Fibroblast of lung (primary cell): ENCODE data around the gene ZNF133. TPM values are rescaled to one million over a fixed set of nuclear protein-coding genes. Genes with fewer than 3 reads are reported as not detected.

ENCODE experiments used
- DNase-seq, 2 donors: peaks; one replicate each; pipeline versions ENCODE4 v3.0.0 to v3.0.0-alpha.2; 2010; ENCODE audit warnings: low read depth in 2 of 2
- H2AFZ ChIP-seq: 2 replicates; pipeline ENCODE4 v1.5.1; 2012; ENCODE audit warnings: low read length, control low read depth, inconsistent platforms
- H3K27ac ChIP-seq: 2 replicates; pipeline ENCODE4 v1.5.1; 2011; ENCODE audit warnings: low read length, control low read depth; ENCODE audit not compliant: insufficient read depth
- H3K27me3 ChIP-seq: 2 replicates; pipeline ENCODE4 v1.5.1; 2011; ENCODE audit warnings: mild to moderate bottlenecking, low read length; ENCODE audit not compliant: control insufficient read depth, insufficient read depth
- H3K36me3 ChIP-seq: 2 replicates; pipeline ENCODE4 v1.5.1; 2011; ENCODE audit warnings: low read length; ENCODE audit not compliant: control insufficient read depth, insufficient read depth
- H3K4me1 ChIP-seq: 2 replicates; pipeline ENCODE4 v1.5.1; 2011; ENCODE audit warnings: low read length; ENCODE audit not compliant: control insufficient read depth, insufficient read depth; ENCODE audit errors: extremely low read depth
- H3K4me2 ChIP-seq: 2 replicates; pipeline ENCODE4 v1.5.1; 2011; ENCODE audit warnings: low read length, control low read depth; ENCODE audit not compliant: insufficient read depth; ENCODE audit errors: extremely low read depth
- H3K4me3 ChIP-seq, 4 experiments: fragments of 200-600 bp in 1 of 4; sonication (generic) in 1 of 4; replicated peaks in 1 of 4; 2 replicates each; pipeline ENCODE4 v1.5.1; 2011 to 2016; ENCODE audit warnings: low read length in 4 of 4, low read depth in 3 of 4, mild to moderate bottlenecking in 3 of 4, control low read depth in 2 of 4, inconsistent platforms in 1 of 4, mixed read lengths in 1 of 4; ENCODE audit not compliant: insufficient read depth in 1 of 4; ENCODE audit errors: control extremely low read depth in 1 of 4
- H3K79me2 ChIP-seq: 2 replicates; pipeline ENCODE4 v1.5.1; 2012; ENCODE audit warnings: mild to moderate bottlenecking, low read length, inconsistent platforms; ENCODE audit not compliant: control insufficient read depth, insufficient read depth
- H3K9ac ChIP-seq: 2 replicates; pipeline ENCODE4 v1.5.1; 2011; ENCODE audit warnings: mild to moderate bottlenecking, low read length, control low read depth; ENCODE audit not compliant: insufficient read depth
- H3K9me3 ChIP-seq: 2 replicates; pipeline ENCODE4 v1.5.1; 2012; ENCODE audit warnings: low read depth, low read length; ENCODE audit not compliant: control insufficient read depth, insufficient read depth
- H4K20me1 ChIP-seq: 2 replicates; pipeline ENCODE4 v1.5.1; 2011; ENCODE audit warnings: low read length; ENCODE audit not compliant: control insufficient read depth, insufficient read depth; ENCODE audit errors: extremely low read depth
- CTCF ChIP-seq, 2 donors: IDR thresholded peaks in 1 of 2; conservative IDR thresholded peaks in 1 of 2; 1 replicate in 1 of 2; 2 replicates in 1 of 2; pipeline ENCODE4 v1.5.1; 2011 to 2012; ENCODE audit warnings: low read length in 2 of 2, control low read depth in 1 of 2, inconsistent platforms in 1 of 2, low read depth in 1 of 2, mild to moderate bottlenecking in 1 of 2
- EZH2 ChIP-seq: IDR thresholded peaks from 2 replicates; pipeline ENCODE4 v1.5.1; 2012; ENCODE audit warnings: low read length, control low read depth, mild to moderate bottlenecking; ENCODE audit errors: missing control alignments
- polyA plus RNA-seq, 2 donors: library from polyadenylated mRNA; depleted of rRNA in 1 of 2; stranded (reverse) in 1 of 2; unstranded in 1 of 2; fragments of >200 nt; gene quantifications; 2 replicates each; pipeline ENCODE4 v1.2.1, GENCODE V29; 2011 to 2012; ENCODE audit warnings: missing spikeins in 1 of 2
- total RNA-seq: library from RNA; depleted of rRNA; stranded (reverse); fragments of >200 nt; gene quantifications from 2 replicates; pipeline ENCODE4 v1.2.1, GENCODE V29; 2014

Gene ZNF133
- total and polyA plus RNA-seq, 2 donors (not counting 1 experiment from before 2014, with no cell fraction given), result 8.7 to 31.5 TPM

GRCh38 chr20:18276821-18277220 is 11.5 kb upstream of the ZNF133 start:
- peak; percentile 54 to 70 for DNase-seq
- no peaks in the 10 kb centered on the region for H3K4me1 ChIP-seq
- no peak overlapping the region for H3K27ac ChIP-seq
- peak overlapping the region; percentile 50 for H2AFZ ChIP-seq
- no peaks in the 10 kb centered on the region for H3K36me3 ChIP-seq
- peaks cover 8% of the 10 kb centered on the region for H3K27me3 ChIP-seq
- no peaks in the 10 kb centered on the region for H4K20me1 ChIP-seq
- H3K9me3 ChIP-seq, result no peaks in the 10 kb centered on the region
- H3K4me3 ChIP-seq, result peak overlapping the region in 1 of 4 experiments; percentile 9
- peak overlapping the region; percentile 23 for H3K4me2 ChIP-seq
- TF ChIP-seq EZH2 (no peak), CTCF (conservative IDR thresholded peaks at IDR 0.05 in 1 of 2, IDR thresholded peaks at IDR 0.05 in 1 of 2; ENCODE audit: low read depth in 1 of 2, low read length in 2 of 2) (peak; percentile 86 to 96)
- H3K9ac ChIP-seq, result no peak overlapping the region
- H3K79me2 ChIP-seq, result no peaks in the 10 kb centered on the region

GRCh38 chr20:18279242-18279641 is 9.1 kb upstream of the ZNF133 start:
- Histone ChIP-seq H2AFZ (no peak overlapping the region), H3K4me3 (no peak overlapping the region), H3K9me3 (no peaks in the 10 kb centered on the region), H3K4me2 (no peak overlapping the region), H3K36me3 (no peaks in the 10 kb centered on the region), H4K20me1 (no peaks in the 10 kb centered on the region), H3K9ac (no peak overlapping the region), H3K27ac (no peak overlapping the region), H3K4me1 (no peaks in the 10 kb centered on the region), H3K79me2 (no peaks in the 10 kb centered on the region), H3K27me3 (peaks cover 9% of the 10 kb centered on the region)
- TF ChIP-seq CTCF (conservative IDR thresholded peaks at IDR 0.05 in 1 of 2, IDR thresholded peaks at IDR 0.05 in 1 of 2; ENCODE audit: low read depth in 1 of 2, low read length in 2 of 2) (no peak), EZH2 (no peak)
- DNase-seq, result no peak

GRCh38 chr20:18284805-18285533 is 3.4 kb upstream of the ZNF133 start:
- H3K9ac ChIP-seq, result no peak overlapping the region
- H3K27me3 ChIP-seq, result peaks cover 2% of the 10 kb centered on the region
- no peaks in the 10 kb centered on the region for H3K9me3 ChIP-seq
- no peak overlapping the region for H3K4me2 ChIP-seq
- H3K27ac ChIP-seq, result no peak overlapping the region
- H3K4me3 ChIP-seq, result no peak overlapping the region
- H3K36me3 ChIP-seq, result no peaks in the 10 kb centered on the region
- TF ChIP-seq CTCF (conservative IDR thresholded peaks at IDR 0.05 in 1 of 2, IDR thresholded peaks at IDR 0.05 in 1 of 2; ENCODE audit: low read depth in 1 of 2, low read length in 2 of 2) (no peak), EZH2 (no peak)
- H3K4me1 ChIP-seq, result no peaks in the 10 kb centered on the region
- peaks cover 14% of the 10 kb centered on the region for H3K79me2 ChIP-seq
- H2AFZ ChIP-seq, result no peak overlapping the region
- DNase-seq, result peak in 1 of 2 donors; percentile 37
- H4K20me1 ChIP-seq, result no peaks in the 10 kb centered on the region
